Measurements from ENCODE around the gene PMM2. TPM values are rescaled to one million over a fixed set of nuclear protein-coding genes. Genes with fewer than 3 reads are reported as not detected.
"Not testable (repeated sequence)": the region's sequence is repeated elsewhere in the genome, so short reads cannot be mapped to it uniquely, and the experiment has no call there.

Gene PMM2
- total RNA-seq, 4 donors from 2014 or later: 15.4 to 29.0 (median 20.3) TPM

- TF ChIP-seq EP300 (IDR thresholded peaks at IDR 0.05): no peak
- TF ChIP-seq POLR2AphosphoS5 (IDR thresholded peaks at IDR 0.05): no peak
- no peak for TF ChIP-seq POLR2A (IDR thresholded peaks at IDR 0.05)
- peak in 3 of 4 experiments; percentile 7 to 17 (median 9) for TF ChIP-seq CTCF (IDR thresholded peaks at IDR 0.05)
- WGBS, 2 donors (ENCODE audit: low coverage in 1 of 2): 0 to 41% methylated on average over 8 to 13 of the region's 37 CpGs
- peaks cover 0 to 47% (median 20%) of the 10 kb centered on the region in 3 donors for H3K4me1 ChIP-seq
- H3K27ac ChIP-seq: peak overlapping the region in 3 of 4 donors; percentile 40 to 87 (median 86)
- no peaks in the 10 kb centered on the region for H3K9me3 ChIP-seq
- ATAC-seq: no peak
- H3K27me3 ChIP-seq: no peaks in the 10 kb centered on the region
- no peaks in the 10 kb centered on the region for H3K36me3 ChIP-seq
- peak overlapping the region; percentile 53 to 84 for H3K4me3 ChIP-seq
These were observed 71.8 kb downstream of the PMM2 start for GRCh38 chr16:8869212-8869987.

DNA sequence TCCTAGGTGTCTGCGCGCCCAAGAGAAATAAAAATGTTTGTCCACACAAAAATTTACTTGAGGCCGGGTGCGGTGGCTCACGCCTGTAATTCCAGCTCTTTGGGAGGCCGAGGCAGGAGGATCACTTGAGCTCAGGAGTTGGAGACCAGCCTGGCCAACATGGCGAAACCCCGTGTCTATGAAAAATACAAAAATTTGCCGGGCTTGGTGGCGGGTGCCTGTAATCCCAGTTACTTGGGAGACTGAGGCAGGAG is 72.3 kb downstream of the PMM2 start:
- ATAC-seq, H3K36me3 ChIP-seq, H3K27me3 ChIP-seq, H3K9me3 ChIP-seq, H3K4me3 ChIP-seq: not testable (repeated sequence)
- WGBS, 2 donors (ENCODE audit: low coverage in 1 of 2): 94 to 100% methylated on average over 6 to 10 of the region's 10 CpGs
- Histone ChIP-seq H3K27ac (peak overlapping the region in 1 of 4 donors; percentile 87), H3K4me1 (peaks cover 0 to 42% (median 15%) of the 10 kb centered on the region in 3 donors)

DNA sequence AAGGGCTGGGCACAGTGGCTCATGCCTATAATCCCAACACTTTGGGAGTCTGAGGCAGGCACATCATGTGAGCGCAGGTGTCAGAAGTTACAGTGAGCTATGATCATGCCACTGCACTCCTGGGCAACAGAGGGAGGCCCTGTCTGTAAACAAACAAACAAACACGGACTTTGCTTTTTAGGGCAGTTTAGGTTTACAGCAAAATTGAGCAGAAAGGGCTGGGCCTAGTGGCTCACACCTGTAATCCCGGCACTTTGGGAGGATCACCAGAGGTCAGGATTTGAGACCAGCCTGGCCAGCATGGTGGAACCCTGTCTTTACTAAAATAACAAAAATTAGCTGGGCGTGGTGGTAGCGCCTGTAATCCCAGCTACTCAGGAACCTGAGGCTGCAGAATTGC is 74.4 kb downstream of the PMM2 start:
- H3K27me3 ChIP-seq: peaks cover 3% of the 10 kb centered on the region
- H3K4me1 ChIP-seq: peaks cover 0 to 20% (median 4%) of the 10 kb centered on the region in 3 donors
- no peak for ATAC-seq
- H3K27ac ChIP-seq: no peak overlapping the region
- H3K36me3 ChIP-seq: no peaks in the 10 kb centered on the region
- no peak for TF ChIP-seq POLR2AphosphoS5 (IDR thresholded peaks at IDR 0.05)
- TF ChIP-seq EP300 (IDR thresholded peaks at IDR 0.05): no peak
- TF ChIP-seq POLR2A (IDR thresholded peaks at IDR 0.05): no peak
- no peak for TF ChIP-seq CTCF (IDR thresholded peaks at IDR 0.05)
- no peaks in the 10 kb centered on the region for H3K9me3 ChIP-seq
- 86% methylated on average over 5 of the region's 5 CpGs; no CpG with 5 or more reads in 1 of the 2 donors for WGBS, 2 donors (ENCODE audit: low coverage in 1 of 2)
- no peak overlapping the region for H3K4me3 ChIP-seq

GRCh38 chr16:8872967-8873865 is 75.6 kb downstream of the PMM2 start:
- H3K4me3 ChIP-seq: no peak overlapping the region
- ATAC-seq: no peak
- H3K36me3 ChIP-seq: no peaks in the 10 kb centered on the region
- peaks cover 7% of the 10 kb centered on the region for H3K27me3 ChIP-seq
- TF ChIP-seq POLR2AphosphoS5 (IDR thresholded peaks at IDR 0.05) (no peak), POLR2A (IDR thresholded peaks at IDR 0.05) (no peak), CTCF (IDR thresholded peaks at IDR 0.05) (no peak), EP300 (IDR thresholded peaks at IDR 0.05) (no peak)
- no peaks in the 10 kb centered on the region for H3K9me3 ChIP-seq
- no peak overlapping the region for H3K27ac ChIP-seq
- 83 to 88% methylated on average over 11 to 19 of the region's 22 CpGs for WGBS, 2 donors (ENCODE audit: low coverage in 1 of 2)
- H3K4me1 ChIP-seq: peaks cover 0 to 9% (median 3%) of the 10 kb centered on the region in 3 donors

DNA sequence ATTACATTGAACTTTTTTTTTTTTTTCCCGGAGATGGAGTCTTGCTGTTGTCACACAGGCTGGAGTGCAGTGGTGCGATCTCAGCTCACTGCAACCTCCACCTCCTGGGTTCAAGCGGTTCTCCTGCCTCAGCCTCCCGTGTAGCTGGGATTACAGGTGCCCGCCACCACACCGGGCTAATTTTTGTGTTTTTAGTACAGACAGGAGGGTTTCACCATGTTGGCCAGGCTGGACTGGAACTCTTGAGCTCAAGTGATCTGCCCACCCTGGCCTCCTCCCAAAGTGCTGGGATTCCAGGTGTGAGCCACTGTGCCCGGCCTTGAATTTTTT is 76.2 kb downstream of the PMM2 start:
- H3K27ac ChIP-seq, H3K4me1 ChIP-seq, H3K9me3 ChIP-seq, H3K36me3 ChIP-seq, ATAC-seq, H3K4me3 ChIP-seq: not testable (repeated sequence)
- H3K27me3 ChIP-seq: peaks cover 11% of the 10 kb centered on the region
- WGBS, 2 donors (ENCODE audit: low coverage in 1 of 2): 90 to 95% methylated on average over 2 to 7 of the region's 7 CpGs

DNA sequence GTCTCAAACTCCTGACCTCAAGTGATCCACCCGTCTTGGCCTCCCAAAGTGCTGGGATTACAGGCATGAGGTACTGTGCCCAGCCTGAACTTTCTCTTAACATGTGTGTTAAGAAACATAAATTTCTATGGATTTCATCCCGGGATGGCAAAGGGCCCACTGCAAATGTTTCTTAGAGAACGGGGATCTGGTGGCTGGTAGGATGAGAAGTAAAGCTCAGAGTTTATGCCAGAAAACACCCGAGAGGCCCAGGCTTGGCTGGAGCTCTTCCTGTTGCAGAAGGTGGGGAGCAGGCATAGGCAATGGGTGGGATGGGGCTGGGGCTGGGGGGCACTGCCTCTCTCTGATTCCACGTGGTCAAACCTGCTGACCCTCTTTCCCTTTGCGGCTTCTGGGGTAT is 76.7 kb downstream of the PMM2 start:
- no peak overlapping the region for H3K4me3 ChIP-seq
- 55 to 80% methylated on average over 1 to 4 of the region's 6 CpGs for WGBS, 2 donors (ENCODE audit: low coverage in 1 of 2)
- ATAC-seq: no peak
- H3K9me3 ChIP-seq: no peaks in the 10 kb centered on the region
- no peak overlapping the region for H3K27ac ChIP-seq
- TF ChIP-seq EP300 (IDR thresholded peaks at IDR 0.05) (no peak), POLR2A (IDR thresholded peaks at IDR 0.05) (no peak), CTCF (IDR thresholded peaks at IDR 0.05) (no peak), POLR2AphosphoS5 (IDR thresholded peaks at IDR 0.05) (no peak)
- H3K36me3 ChIP-seq: no peaks in the 10 kb centered on the region
- peaks cover 0 to 4% (median 3%) of the 10 kb centered on the region in 3 donors for H3K4me1 ChIP-seq
- peaks cover 12% of the 10 kb centered on the region for H3K27me3 ChIP-seq

- H3K36me3 ChIP-seq, H3K4me1 ChIP-seq, H3K4me3 ChIP-seq, H3K27ac ChIP-seq, H3K9me3 ChIP-seq, ATAC-seq: not testable (repeated sequence)
- peaks cover 12% of the 10 kb centered on the region for H3K27me3 ChIP-seq
- WGBS, 2 donors (ENCODE audit: low coverage in 1 of 2): 91% methylated on average over 3 of the region's 7 CpGs; no CpG with 5 or more reads in 1 of the 2 donors
These were observed 77.7 kb downstream of the PMM2 start for GRCh38 chr16:8875317-8875716.

All from gastroesophageal sphincter (tissue), 4 donors.